GM18868 (cell line): ENCODE data around the gene FYCO1.

Source experiments
- ATAC-seq: cut with Tn5 transposase; IDR thresholded peaks from one replicate; pipeline ENCODE4 v1.9.1; 2021; ENCODE audit warnings: mild to moderate bottlenecking, moderate library complexity; ENCODE audit not compliant: unreplicated experiment

FYCO1 gene

DNA sequence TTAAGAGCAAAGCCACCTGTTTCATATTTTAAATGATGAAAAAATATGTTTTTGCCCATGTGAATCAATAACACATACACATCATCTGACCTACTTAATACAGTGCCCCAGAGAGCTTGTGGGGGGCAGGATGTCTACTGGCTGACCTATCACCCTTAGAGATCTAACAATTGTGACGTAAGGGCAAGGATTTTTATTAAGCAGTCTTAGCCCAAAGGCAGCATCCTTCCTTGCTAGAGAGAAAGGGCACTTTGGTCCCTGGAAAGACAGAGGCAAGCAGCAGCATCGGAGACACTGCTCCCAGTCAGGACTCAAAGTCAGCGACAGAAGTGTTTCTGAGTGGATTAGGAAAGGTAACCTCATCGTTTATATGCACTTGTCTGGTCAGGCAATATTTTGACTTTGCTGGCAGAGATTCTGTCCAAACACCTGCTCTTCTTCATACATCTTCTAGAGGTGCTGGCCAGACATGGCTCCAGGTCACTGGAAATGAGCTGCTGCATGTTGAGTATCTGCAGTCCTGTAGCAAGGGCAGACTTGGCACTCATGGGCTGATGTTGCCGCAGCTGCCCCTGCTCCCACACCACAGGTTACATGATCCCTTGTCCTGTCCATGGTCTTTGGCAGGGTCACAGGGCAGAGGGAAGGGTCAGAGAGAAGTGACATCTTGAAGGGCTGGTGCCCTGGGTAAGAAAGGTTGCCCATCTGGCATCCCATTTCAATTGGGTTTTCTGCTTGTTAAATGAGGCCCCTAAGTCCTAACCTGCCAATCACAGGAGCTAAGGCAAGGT lies 50.6 kb downstream of the FYCO1 start:
- ATAC-seq, result no peak

DNA sequence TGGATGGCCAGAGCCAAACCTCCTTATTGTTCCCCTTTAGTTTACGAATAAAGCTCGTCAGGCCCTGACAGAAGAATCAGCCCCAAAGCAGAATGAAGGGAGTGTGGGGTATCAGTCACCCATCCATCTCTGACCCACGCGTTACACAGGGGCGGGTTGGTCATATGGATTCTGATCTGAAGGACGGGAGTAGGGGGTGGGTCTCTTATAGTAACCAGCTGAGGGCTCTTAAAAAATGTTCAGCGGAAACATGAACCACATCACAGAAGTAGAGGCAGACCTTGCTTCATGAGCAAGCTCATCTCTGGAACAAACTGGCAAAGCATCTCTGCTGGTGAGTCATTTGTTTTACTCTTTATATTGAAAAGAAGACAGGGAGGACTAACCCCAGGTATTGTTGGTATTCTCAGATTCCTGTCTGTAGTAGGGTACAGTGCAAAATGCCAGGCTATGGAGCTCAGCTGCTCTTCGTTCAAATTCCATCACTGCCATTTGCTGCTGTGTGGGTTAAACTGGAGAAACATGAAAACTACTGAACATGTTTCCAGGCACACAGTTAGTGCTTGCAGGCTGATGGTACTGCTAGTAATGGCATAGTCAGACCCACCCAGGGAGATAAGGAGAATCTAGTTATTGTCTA lies 52.3 kb downstream of the FYCO1 start, which contains the start of gene CXCR6:
TSS of gene CXCR6 (plus strand) at position 258 of the 640 bp plus-strand sequence. CDS start 3,018 bp downstream, outside the sequence.
- ATAC-seq, result no peak

GRCh38 chr3:45942051-45942825 lies 53.4 kb downstream of the FYCO1 start:
- ATAC-seq, result no peak

DNA sequence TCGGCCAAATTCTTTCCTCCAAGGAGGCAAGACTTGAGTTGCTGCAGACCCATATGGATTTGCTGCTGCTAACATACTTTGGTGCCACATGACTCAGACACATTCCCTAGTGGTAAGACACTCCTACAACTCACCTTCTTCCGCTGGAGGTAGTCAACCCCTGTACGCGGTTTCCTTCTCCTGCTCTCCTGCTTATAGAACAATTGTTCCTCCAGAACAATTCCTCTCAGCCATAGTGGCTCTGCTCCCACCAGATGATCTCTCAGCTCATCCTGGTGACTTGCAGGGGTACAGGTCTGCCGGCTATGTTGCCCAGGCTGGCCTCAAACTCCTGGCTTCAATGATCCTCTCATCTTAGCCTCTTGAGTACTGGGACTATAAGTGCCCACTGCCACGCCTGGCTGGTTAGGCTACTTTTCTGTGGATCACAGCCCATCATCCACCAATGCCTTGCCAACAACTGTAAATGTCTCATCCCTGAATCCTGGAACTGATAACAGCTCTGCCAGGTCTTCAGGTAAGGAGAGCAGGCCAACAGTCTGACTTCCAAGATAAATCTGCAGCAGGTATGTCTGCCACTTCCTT lies 54.8 kb downstream of the FYCO1 start:
- ATAC-seq, result no peak

DNA sequence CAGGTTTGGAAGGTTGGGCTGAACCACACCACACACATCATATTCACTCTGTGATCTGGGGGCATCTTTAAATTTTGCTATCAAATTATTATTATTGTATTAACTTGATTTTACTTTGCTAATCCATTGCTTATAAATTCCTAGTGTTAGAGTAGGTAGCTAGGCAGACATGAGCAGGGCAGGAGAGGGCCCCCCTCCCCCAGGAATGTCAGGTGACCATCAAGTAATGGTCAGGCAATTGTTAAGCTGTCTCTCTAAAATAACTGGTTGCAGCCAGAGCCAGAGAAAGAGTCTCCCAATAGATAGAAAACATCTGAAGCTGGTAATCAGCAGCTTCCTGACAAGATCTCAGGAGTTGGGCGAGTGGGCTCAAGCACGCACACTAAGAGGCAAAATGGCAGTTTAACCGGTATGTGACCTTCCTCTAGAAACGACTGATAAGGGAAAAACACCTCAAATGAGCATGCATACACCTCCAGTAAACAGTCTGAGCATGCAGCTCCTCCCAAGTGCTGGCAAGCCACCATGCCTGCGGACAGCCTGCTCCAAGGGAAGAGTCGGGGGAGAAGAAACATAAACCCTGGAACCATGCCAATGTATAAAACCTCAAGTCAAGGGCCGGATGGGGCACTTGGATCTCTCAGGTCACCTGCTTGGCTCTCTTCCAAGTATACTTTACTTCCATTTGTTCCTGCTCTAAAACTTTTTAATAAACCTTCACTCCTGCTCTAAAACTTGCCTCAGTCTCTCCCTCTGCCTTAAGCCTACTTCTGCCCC lies 55.4 kb downstream of the FYCO1 start:
- no peak for ATAC-seq

- ATAC-seq, result no peak
Measured at GRCh38 chr3:45939341-45939771, 56.3 kb downstream of the FYCO1 start.

GRCh38 chr3:45938864-45939263 lies 56.8 kb downstream of the FYCO1 start:
- no peak for ATAC-seq

- ATAC-seq, result no peak
Measured at GRCh38 chr3:45938043-45938435, 57.6 kb downstream of the FYCO1 start.

DNA sequence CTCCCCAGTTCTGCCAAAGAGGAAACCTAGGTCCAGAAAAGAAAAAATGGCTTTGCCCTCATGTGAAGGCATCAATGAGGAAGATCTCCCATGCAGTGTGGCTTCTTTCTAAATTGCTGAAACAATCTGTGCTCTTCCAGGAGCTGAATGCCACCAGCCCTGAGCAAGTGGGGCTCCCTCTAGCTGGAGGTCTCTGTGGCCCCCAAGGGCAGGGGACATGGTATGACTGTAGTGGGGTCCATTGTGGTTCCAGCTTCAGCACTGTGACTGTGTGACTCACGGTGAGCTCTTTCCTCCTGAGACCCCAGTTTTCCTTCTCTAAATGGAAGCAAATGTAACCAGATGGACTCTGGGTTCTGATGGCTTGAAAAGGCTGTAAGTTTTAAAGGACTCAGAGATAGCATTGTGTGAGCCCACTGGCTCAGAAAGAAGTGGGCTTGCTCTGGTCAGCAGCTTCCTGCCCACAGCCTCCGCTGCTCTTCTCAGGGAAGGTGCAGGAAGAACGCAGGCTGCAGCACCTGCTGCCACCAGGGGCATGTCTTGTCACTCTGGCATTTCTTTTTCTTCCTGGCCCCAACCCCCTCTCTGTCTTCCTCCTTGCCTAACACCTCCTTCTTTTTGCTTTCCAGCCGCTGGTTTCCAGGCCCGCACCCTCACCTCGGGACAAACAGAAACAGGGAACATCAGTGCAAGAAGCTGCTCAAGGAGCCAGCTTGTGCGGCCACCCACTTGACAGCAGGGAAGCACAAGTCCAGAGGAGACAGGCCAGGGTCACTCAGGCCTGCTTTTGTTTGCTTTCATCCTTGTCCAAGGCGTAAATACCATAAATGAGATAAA lies 58.2 kb downstream of the FYCO1 start:
- ATAC-seq, result no peak

- ATAC-seq, result no peak
Measured at GRCh38 chr3:45936261-45936660, 59.4 kb downstream of the FYCO1 start.

GRCh38 chr3:45933591-45933990 lies 62.0 kb downstream of the FYCO1 start:
- ATAC-seq, result no peak

DNA sequence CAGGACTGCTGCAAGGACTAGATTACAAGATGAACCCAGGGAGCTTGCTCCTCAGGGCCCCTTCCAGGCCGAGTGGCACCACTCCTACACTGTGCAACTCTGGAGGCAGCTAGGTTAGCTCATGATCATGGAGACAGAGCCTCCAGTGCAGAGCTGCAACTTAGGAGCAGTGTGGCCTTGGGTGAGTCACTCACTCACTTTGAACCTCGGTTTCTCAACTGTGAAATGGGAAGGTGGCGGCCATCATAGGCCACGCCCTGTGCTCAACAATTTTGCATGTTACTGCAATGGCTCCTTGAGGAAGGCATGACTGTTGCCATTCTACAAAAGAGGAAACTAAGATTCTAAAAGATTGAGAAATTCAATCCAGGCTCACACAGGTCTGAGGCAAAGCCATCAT lies 63.5 kb downstream of the FYCO1 start:
- no peak for ATAC-seq

- no peak for ATAC-seq
Measured at GRCh38 chr3:45931496-45931895, 64.1 kb downstream of the FYCO1 start.

DNA sequence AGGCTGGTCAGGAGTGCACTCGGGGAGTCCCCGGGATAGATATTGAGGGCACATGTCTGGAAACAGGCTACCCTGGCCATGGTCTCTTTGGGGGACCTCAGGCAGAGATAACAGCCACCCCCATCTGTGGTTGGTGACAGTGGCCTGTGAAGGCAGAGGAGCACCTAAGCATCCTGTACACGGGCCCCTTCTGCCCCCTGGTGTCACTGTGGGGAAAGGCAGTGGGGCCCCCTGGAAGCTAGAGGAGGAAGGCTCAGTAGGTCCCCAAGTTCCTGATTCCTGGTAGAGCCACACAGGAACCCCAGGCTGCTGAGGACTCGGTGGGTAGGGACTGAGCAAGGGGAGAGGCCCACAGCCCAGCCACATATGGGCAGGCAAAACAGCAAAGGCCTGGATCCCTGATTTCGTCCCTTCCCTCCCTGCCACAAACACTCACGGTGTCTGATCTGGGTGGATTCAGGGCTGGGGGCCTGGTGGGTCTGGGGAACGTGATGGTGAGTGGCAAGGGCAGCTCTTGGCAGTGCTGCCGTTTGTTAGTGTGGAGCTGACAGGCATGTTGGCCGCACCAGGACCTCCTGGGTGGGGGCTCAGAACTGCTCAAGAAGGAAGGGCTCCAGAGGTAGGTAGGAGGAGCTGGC lies 66.5 kb downstream of the FYCO1 start:
- ATAC-seq, result peak; percentile 51

DNA sequence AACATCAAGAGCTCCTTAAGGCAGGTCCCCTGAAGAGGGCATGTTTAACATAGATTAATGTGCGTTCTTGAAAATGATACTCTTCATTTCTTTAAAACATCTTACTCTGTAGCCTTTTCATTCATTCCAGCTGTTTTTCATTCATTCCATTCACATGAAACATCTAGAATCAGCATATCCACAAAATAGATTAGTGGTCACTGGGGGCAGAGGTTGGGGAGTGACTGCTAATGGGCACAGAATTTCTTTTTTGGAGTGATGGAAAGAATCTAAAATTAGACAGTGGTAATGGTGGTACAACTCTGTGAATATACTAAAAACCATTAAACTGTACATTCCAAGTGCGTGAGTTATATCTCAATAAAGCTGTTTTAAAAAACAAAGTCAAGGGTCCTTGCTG lies 67.7 kb downstream of the FYCO1 start:
- ATAC-seq, result no peak

DNA sequence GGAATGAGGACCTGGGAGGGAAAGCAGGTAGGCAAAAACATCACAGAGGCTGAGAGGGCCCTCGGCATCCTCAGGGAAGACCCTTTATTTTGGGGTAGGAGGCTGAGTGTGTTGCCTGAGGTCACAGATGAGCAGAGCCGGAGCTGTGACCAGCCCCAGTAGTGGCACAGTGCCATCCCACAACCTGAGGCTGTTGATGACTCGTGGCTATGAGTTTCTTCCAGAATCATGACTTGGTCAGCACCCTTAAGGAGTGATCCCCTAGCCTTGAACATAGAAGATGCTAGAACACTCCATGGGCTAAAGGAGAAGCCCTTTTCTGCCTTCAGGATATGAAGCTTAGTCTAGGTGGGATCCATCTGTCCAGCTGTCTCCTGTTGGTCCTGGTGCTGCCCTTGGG lies 71.9 kb downstream of the FYCO1 start:
- no peak for ATAC-seq

GRCh38 chr3:45922950-45923590 lies 72.6 kb downstream of the FYCO1 start:
- no peak for ATAC-seq

GRCh38 chr3:45922039-45922326 lies 73.6 kb downstream of the FYCO1 start:
- ATAC-seq, result no peak
